ENCODE results near the gene ITGB1.
"Not testable (repeated sequence)": the region's sequence is repeated elsewhere in the genome, so short reads cannot be mapped to it uniquely, and the experiment has no call there.

DNA sequence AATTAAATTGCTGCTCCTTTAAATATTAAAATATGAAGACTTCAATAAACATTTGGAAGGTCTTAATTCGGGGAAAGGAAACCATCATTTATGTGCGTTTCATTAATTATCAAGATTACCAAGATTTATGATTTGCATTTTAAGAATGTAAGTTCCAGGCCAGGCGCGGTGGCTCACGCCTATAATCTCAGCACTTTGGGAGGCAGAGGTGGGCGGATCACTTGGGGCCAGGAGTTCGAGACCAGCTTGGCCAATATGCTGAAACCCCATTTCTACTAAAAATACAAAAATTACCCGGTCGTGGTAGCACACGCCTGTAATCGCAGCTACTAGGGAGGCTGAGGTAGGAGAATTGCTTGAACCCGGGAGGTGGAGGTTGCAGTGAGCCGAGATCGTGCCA is 21.7 kb upstream of the ITGB1 start:
- TF ChIP-seq, protein P1, sequence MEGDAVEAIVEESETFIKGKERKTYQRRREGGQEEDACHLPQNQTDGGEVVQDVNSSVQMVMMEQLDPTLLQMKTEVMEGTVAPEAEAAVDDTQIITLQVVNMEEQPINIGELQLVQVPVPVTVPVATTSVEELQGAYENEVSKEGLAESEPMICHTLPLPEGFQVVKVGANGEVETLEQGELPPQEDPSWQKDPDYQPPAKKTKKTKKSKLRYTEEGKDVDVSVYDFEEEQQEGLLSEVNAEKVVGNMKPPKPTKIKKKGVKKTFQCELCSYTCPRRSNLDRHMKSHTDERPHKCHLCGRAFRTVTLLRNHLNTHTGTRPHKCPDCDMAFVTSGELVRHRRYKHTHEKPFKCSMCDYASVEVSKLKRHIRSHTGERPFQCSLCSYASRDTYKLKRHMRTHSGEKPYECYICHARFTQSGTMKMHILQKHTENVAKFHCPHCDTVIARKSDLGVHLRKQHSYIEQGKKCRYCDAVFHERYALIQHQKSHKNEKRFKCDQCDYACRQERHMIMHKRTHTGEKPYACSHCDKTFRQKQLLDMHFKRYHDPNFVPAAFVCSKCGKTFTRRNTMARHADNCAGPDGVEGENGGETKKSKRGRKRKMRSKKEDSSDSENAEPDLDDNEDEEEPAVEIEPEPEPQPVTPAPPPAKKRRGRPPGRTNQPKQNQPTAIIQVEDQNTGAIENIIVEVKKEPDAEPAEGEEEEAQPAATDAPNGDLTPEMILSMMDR (IDR thresholded peaks at IDR 0.05) = not testable (repeated sequence)
- TF ChIP-seq POLR2A (IDR thresholded peaks at IDR 0.05) = not testable (repeated sequence)

Data from heart left ventricle (tissue), 13 donors.